GM13976 (cell line): ENCODE measurements around the gene FARS2.

Experiments
- DNase-seq: peaks from one replicate; pipeline ENCODE4 v3.0.0; 2012; ENCODE audit warnings: low spot score
- in situ Hi-C: fragments of 300-500 bp; cut with MboI; formaldehyde crosslinking; loops from one replicate; pipeline ENCODE4 v1.12.0; 2022; ENCODE audit warnings: low sequenced_read_pairs, mixed read lengths, inconsistent platforms; ENCODE audit not compliant: unreplicated experiment
- TF ChIP-seq, protein P1 (sequence below): IDR thresholded peaks from 2 replicates; pipeline ENCODE4 v1.5.1; 2012; ENCODE audit warnings: borderline replicate concordance, mild to moderate bottlenecking; ENCODE audit not compliant: insufficient read depth; ENCODE audit errors: extremely low read depth, missing control alignments, control extremely low read depth

FARS2 gene

DNA sequence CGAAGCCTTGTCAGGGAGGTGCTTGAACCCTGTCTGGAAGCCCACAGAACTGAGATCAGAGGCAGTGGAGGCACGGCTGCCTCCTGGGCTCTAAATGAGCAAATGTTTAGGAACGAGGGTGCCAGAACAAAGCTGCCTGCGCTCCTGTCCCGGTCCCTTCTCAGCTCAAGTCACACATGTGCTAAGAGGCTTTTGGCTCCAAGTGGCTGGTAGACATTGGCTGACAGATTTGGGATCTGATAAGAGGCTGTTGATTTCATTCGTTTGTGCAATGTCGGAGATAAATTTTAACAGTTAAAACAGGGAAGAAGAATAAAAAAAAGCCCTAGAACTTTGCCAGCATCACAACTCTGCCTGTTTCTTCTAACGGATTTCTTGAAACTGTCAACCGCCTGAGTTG lies 553.6 kb downstream of the FARS2 start:
- in situ Hi-C loops = no loop called here
- DNase-seq = no peak
- TF ChIP-seq, protein P1, sequence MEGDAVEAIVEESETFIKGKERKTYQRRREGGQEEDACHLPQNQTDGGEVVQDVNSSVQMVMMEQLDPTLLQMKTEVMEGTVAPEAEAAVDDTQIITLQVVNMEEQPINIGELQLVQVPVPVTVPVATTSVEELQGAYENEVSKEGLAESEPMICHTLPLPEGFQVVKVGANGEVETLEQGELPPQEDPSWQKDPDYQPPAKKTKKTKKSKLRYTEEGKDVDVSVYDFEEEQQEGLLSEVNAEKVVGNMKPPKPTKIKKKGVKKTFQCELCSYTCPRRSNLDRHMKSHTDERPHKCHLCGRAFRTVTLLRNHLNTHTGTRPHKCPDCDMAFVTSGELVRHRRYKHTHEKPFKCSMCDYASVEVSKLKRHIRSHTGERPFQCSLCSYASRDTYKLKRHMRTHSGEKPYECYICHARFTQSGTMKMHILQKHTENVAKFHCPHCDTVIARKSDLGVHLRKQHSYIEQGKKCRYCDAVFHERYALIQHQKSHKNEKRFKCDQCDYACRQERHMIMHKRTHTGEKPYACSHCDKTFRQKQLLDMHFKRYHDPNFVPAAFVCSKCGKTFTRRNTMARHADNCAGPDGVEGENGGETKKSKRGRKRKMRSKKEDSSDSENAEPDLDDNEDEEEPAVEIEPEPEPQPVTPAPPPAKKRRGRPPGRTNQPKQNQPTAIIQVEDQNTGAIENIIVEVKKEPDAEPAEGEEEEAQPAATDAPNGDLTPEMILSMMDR = no peak

DNA sequence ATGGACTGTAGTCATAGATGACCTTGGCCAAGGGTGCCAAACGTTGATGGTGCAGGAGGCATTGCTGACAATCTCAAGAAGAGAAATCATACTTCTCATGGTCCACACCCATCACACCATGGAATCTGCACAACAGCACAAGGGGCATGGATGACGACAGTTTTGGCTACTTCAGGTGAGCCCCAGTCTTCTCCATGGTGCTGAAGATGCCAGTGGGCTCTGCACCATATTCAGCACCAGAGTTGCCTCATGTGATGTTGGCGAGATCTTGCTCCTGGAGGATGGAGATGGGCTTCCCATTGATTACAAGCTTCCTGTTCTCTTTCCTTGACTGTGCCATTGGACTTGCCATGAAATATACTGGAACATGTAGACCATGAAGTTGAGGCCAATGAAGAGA lies 556.6 kb downstream of the FARS2 start:
- DNase-seq = no peak
- TF ChIP-seq, protein P1 = no peak
- in situ Hi-C loops = no loop called here

DNA sequence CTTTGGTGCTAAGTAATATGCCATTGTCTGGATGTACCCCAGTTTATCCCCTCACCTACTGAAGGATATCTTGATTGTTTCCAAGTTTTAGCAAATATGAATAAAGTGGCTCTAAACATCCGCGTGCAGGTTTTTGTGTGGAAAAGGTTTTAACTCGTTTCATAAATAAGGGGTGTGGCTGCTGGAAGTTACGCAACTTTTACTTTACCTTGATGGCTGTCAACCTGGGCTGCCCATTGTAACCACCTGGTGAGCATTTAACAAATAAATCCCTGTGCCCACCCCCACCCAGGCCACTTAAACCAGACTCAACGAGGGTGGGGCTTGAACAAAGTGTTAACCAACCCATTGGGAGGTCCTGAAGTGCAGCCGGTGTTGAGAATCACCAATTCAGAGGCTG lies 557.6 kb downstream of the FARS2 start:
- in situ Hi-C loops = no loop called here
- no peak for DNase-seq
- TF ChIP-seq, protein P1 = no peak
